Stimulated activated CD8-positive, alpha-beta memory T cell treated with anti-CD3 and anti-CD28 coated beads, Interleukin-2, amount 100 ng/mL, for 1 hour (primary cell): ENCODE results near the gene MAP6D1.

Source experiments
- DNase-seq, 2 donors: peaks; one replicate each; pipeline ENCODE4 v3.0.0-alpha.2; 2020; ENCODE audit warnings: low read depth in 2 of 2

The MAP6D1 gene

GRCh38 chr3:183825456-183826161 lies at the start of gene MAP6D1:
TSS of gene MAP6D1 (minus strand) at chr3:183825577. CDS start at chr3:183825547, 30 bp downstream.
- peak in 1 of 2 donors; percentile 33 for DNase-seq

GRCh38 chr3:183873914-183874313 lies 48.5 kb upstream of the MAP6D1 start:
- no peak for DNase-seq

GRCh38 chr3:183871541-183871940 lies 46.2 kb upstream of the MAP6D1 start:
- no peak for DNase-seq

GRCh38 chr3:183870563-183870962 lies 45.2 kb upstream of the MAP6D1 start:
- no peak for DNase-seq

- DNase-seq: no peak
Measured at GRCh38 chr3:183868796-183869195, 43.4 kb upstream of the MAP6D1 start.

GRCh38 chr3:183862610-183863009 lies 37.2 kb upstream of the MAP6D1 start:
- DNase-seq: no peak

GRCh38 chr3:183857863-183858262 lies 32.5 kb upstream of the MAP6D1 start:
- DNase-seq: no peak

GRCh38 chr3:183854318-183855035 lies 29.1 kb upstream of the MAP6D1 start:
- DNase-seq: no peak

GRCh38 chr3:183845608-183846288 lies 20.4 kb upstream of the MAP6D1 start:
- DNase-seq: no peak

GRCh38 chr3:183845090-183845489 lies 19.7 kb upstream of the MAP6D1 start:
- DNase-seq: no peak

GRCh38 chr3:183844606-183845005 lies 19.2 kb upstream of the MAP6D1 start:
- DNase-seq: no peak

- DNase-seq: no peak
Measured at GRCh38 chr3:183839751-183840150, 14.4 kb upstream of the MAP6D1 start.

- no peak for DNase-seq
Measured at GRCh38 chr3:183837894-183838293, 12.5 kb upstream of the MAP6D1 start.

- DNase-seq: no peak
Measured at GRCh38 chr3:183837390-183837789, 12.0 kb upstream of the MAP6D1 start.

GRCh38 chr3:183833516-183833915 lies 8.1 kb upstream of the MAP6D1 start:
- DNase-seq: no peak

GRCh38 chr3:183830187-183830586 lies 4.8 kb upstream of the MAP6D1 start:
- DNase-seq: no peak

GRCh38 chr3:183829466-183829865 lies 4.1 kb upstream of the MAP6D1 start:
- DNase-seq: no peak

- DNase-seq: no peak
Measured at GRCh38 chr3:183828538-183828870, 3.1 kb upstream of the MAP6D1 start.

- DNase-seq: no peak
Measured at GRCh38 chr3:183827809-183828537, 2.6 kb upstream of the MAP6D1 start.

- no peak for DNase-seq
Measured at GRCh38 chr3:183826448-183827250, 1.3 kb upstream of the MAP6D1 start.

GRCh38 chr3:183824761-183825455 lies 469 bp downstream of the MAP6D1 start:
- DNase-seq: no peak
